ENCODE data around the gene TMEM47. TPM values are rescaled to one million over a fixed set of nuclear protein-coding genes. Genes with fewer than 3 reads are reported as not detected.

Gene TMEM47
- total RNA-seq, 1 donor = 111 TPM

- H3K9me3 ChIP-seq (ENCODE audit: low read depth, low read length) = no peaks in the 10 kb centered on the region
- no peaks in the 10 kb centered on the region for H3K36me3 ChIP-seq (ENCODE audit: insufficient read depth, low read length)
- no peaks in the 10 kb centered on the region for H3K4me1 ChIP-seq (ENCODE audit: insufficient read depth, low read length)
- TF ChIP-seq CTCF (IDR thresholded peaks at IDR 0.05; ENCODE audit: extremely low read depth, low read depth, low read length) = peak; percentile 53
- H3K27me3 ChIP-seq (ENCODE audit: insufficient read depth, low read length) = no peaks in the 10 kb centered on the region
- H3K27ac ChIP-seq (ENCODE audit: low read depth, low read length) = no peak overlapping the region
- no peaks in the 10 kb centered on the region for H3K79me2 ChIP-seq (ENCODE audit: insufficient read depth, low read length)
- no peaks in the 10 kb centered on the region for H4K20me1 ChIP-seq (ENCODE audit: insufficient read depth, low read length)
- no peak overlapping the region for H2AFZ ChIP-seq (ENCODE audit: low read length)
- no peak overlapping the region for H3K4me2 ChIP-seq (ENCODE audit: insufficient read depth, low read length)
- H3K4me3 ChIP-seq (ENCODE audit: insufficient read depth, low read length) = no peak overlapping the region
- peak; percentile 62 for DNase-seq (ENCODE audit: insufficient read length, low spot score, missing footprints)
Observed at GRCh38 chrX:34578237-34578636, 78.8 kb downstream of the TMEM47 start.

Measured in osteoblast (primary cell).